Measurements from ENCODE around the gene NOSIP. TPM values are rescaled to one million over a fixed set of nuclear protein-coding genes. Genes with fewer than 3 reads are reported as not detected.

Gene NOSIP
- total and polyA plus RNA-seq, 10 of the 15 experiments (the other 5 are each of a cell fraction or from before 2014, with no cell fraction given): 7.2 to 85.5 (median 48.4) TPM

DNA sequence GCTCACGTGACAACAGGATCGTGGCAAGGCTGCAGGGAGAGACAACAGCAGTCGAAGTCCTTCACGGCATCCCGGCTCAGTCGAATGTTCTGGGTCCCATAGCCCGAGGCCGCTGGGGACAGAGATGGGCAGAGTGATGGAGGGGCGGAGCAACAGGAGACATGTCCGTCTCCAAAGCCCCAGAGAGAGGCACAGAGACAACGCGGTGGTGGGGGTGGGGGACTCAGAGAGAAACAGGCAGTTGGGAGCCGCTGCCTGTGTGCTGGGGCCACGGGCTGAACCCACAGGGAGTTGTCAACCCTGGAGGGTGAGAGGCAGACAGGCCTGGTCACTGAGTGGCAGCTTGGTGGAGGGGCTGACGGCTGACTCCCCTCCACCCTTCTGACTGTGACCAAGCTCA, 20.4 kb downstream of the NOSIP start:
- H3K27ac ChIP-seq (ENCODE audit: control insufficient read depth, insufficient read depth): no peak overlapping the region
- TF ChIP-seq STAT1 (conservative IDR thresholded peaks at IDR 0.05) (no peak), MTA2 (IDR thresholded peaks at IDR 0.05; ENCODE audit: low read depth) (no peak), ZNF24 (IDR thresholded peaks at IDR 0.05) (no peak), POLR2AphosphoS5 (IDR thresholded peaks at IDR 0.05; ENCODE audit: low read length) (no peak), SP1 (IDR thresholded peaks at IDR 0.05; ENCODE audit: low read depth, low read length) (no peak), KDM1A (IDR thresholded peaks at IDR 0.05; ENCODE audit: borderline replicate concordance) (no peak)
- TF ChIP-seq, protein P1, sequence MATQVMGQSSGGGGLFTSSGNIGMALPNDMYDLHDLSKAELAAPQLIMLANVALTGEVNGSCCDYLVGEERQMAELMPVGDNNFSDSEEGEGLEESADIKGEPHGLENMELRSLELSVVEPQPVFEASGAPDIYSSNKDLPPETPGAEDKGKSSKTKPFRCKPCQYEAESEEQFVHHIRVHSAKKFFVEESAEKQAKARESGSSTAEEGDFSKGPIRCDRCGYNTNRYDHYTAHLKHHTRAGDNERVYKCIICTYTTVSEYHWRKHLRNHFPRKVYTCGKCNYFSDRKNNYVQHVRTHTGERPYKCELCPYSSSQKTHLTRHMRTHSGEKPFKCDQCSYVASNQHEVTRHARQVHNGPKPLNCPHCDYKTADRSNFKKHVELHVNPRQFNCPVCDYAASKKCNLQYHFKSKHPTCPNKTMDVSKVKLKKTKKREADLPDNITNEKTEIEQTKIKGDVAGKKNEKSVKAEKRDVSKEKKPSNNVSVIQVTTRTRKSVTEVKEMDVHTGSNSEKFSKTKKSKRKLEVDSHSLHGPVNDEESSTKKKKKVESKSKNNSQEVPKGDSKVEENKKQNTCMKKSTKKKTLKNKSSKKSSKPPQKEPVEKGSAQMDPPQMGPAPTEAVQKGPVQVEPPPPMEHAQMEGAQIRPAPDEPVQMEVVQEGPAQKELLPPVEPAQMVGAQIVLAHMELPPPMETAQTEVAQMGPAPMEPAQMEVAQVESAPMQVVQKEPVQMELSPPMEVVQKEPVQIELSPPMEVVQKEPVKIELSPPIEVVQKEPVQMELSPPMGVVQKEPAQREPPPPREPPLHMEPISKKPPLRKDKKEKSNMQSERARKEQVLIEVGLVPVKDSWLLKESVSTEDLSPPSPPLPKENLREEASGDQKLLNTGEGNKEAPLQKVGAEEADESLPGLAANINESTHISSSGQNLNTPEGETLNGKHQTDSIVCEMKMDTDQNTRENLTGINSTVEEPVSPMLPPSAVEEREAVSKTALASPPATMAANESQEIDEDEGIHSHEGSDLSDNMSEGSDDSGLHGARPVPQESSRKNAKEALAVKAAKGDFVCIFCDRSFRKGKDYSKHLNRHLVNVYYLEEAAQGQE (IDR thresholded peaks at IDR 0.05; ENCODE audit: low read depth, low read length): no peak
- TF ChIP-seq, protein P2, sequence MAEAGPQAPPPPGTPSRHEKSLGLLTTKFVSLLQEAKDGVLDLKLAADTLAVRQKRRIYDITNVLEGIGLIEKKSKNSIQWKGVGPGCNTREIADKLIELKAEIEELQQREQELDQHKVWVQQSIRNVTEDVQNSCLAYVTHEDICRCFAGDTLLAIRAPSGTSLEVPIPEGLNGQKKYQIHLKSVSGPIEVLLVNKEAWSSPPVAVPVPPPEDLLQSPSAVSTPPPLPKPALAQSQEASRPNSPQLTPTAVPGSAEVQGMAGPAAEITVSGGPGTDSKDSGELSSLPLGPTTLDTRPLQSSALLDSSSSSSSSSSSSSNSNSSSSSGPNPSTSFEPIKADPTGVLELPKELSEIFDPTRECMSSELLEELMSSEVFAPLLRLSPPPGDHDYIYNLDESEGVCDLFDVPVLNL (IDR thresholded peaks at IDR 0.05; ENCODE audit: low read depth, low read length): no peak
- H3K4me3 ChIP-seq: no peak overlapping the region
- H3K27me3 ChIP-seq (replicated peaks in 1 of 2; ENCODE audit: control insufficient read depth in 2 of 2, insufficient read depth in 2 of 2, low read length in 1 of 2): no peaks in the 10 kb centered on the region
- H3K4me1 ChIP-seq (ENCODE audit: control insufficient read depth, insufficient read depth, low read length): no peaks in the 10 kb centered on the region
- ChIA-PET CTCF (interaction anchor here (3.0 kb wide), 1 partner anchor 11 kb away, joined by 24 read pairs; no protein-coding TSS in a partner anchor), RAD21 (ENCODE audit: unreplicated experiment) (no interaction called here), POLR2A (interaction anchor here (0.5 kb wide), 1 partner anchor 15 kb away, joined by 3 read pairs; no protein-coding TSS in a partner anchor), SMC1A (ENCODE audit: uncharacterized antibody, unreplicated experiment) (no interaction called here)
- no peak overlapping the region for H3K4me2 ChIP-seq (ENCODE audit: control insufficient read depth, insufficient read depth)
- in situ Hi-C loops (cut with MboI) (no loop called here), intact Hi-C loops (cut with micrococcal nuclease; ENCODE audit: unreplicated experiment) (no loop called here)
- H4K20me1 ChIP-seq (ENCODE audit: control insufficient read depth, insufficient read depth): no peaks in the 10 kb centered on the region
- no peaks in the 10 kb centered on the region for H3K9me3 ChIP-seq (replicated peaks; ENCODE audit: control insufficient read depth, insufficient read depth, low read length)
- no peak overlapping the region for H3K9ac ChIP-seq (ENCODE audit: control insufficient read depth, insufficient read depth, low read length)
- 76% methylated on average over 15 of the region's 15 CpGs for WGBS (ENCODE audit: insufficient coverage, insufficient replicate concordance, low lambda C conversion rate, missing lambda C conversion rate)
- DNase-seq (ENCODE audit: low read depth, low spot score) (no peak), ATAC-seq (no peak), FAIRE-seq (no peak)
- BruUV-seq (replicated peaks): no TSS peak
- no peak overlapping the region for H2AFZ ChIP-seq (ENCODE audit: control insufficient read depth, low read depth, low read length)
- peaks cover 12 to 26% of the 10 kb centered on the region in 2 experiments for H3K36me3 ChIP-seq (ENCODE audit: control insufficient read depth in 2 of 2, insufficient read depth in 2 of 2, low read length in 1 of 2)
- H3K79me2 ChIP-seq (ENCODE audit: control insufficient read depth, insufficient read depth, low read length): no peaks in the 10 kb centered on the region; the same call in 1 of the 2 replicates

Measured in GM12878 (cell line).